Keratinocyte (primary cell): ENCODE data around the gene GUK1. TPM values are rescaled to one million over a fixed set of nuclear protein-coding genes. Genes with fewer than 3 reads are reported as not detected.

Source experiments
- DNase-seq: peaks from one replicate; pipeline ENCODE4 v3.0.0-alpha.2; 2011; ENCODE audit warnings: low read depth, missing footprints, low spot score
- FAIRE-seq: peaks from 2 replicates; lab custom pipeline; 2011; peaks lifted over from hg19 to GRCh38; lab: Jason Lieb, UNC
- H2AFZ ChIP-seq: 2 replicates; pipeline ENCODE4 v1.6.0; 2012; ENCODE audit warnings: low read length, control low read depth, inconsistent platforms; ENCODE audit not compliant: control insufficient read depth
- H3K27ac ChIP-seq: 2 replicates; pipeline ENCODE4 v1.5.1; 2011; ENCODE audit warnings: low read length; ENCODE audit not compliant: control insufficient read depth, insufficient read depth
- H3K27me3 ChIP-seq: 3 replicates; pipeline ENCODE4 v1.6.0; 2011; ENCODE audit warnings: low read length; ENCODE audit not compliant: control insufficient read depth, insufficient read depth; ENCODE audit errors: extremely low read depth
- H3K36me3 ChIP-seq, 2 experiments: 2 replicates in 1 of 2; 3 replicates in 1 of 2; pipeline ENCODE4 v1.5.1; 2011; ENCODE audit warnings: low read length in 2 of 2, mild to moderate bottlenecking in 1 of 2; ENCODE audit not compliant: control insufficient read depth in 2 of 2, insufficient read depth in 2 of 2; ENCODE audit errors: extremely low read depth in 1 of 2
- H3K4me1 ChIP-seq: 3 replicates; pipeline ENCODE4 v1.5.1; 2011; ENCODE audit warnings: low read length; ENCODE audit not compliant: control insufficient read depth, insufficient read depth; ENCODE audit errors: extremely low read depth
- H3K4me2 ChIP-seq: 3 replicates; pipeline ENCODE4 v1.6.0; 2011; ENCODE audit warnings: low read depth, low read length; ENCODE audit not compliant: control insufficient read depth, insufficient read depth; ENCODE audit errors: extremely low read depth
- H3K4me3 ChIP-seq, 3 experiments: fragments of 200-600 bp in 1 of 3; sonication (generic) in 1 of 3; 2 replicates in 2 of 3; 3 replicates in 1 of 3; pipeline ENCODE4 v1.5.1; 2011 to 2016; ENCODE audit warnings: low read length in 3 of 3, mild to moderate bottlenecking in 3 of 3, control low read depth in 2 of 3, inconsistent platforms in 1 of 3, low read depth in 1 of 3, mixed read lengths in 1 of 3, mixed run types in 1 of 3, moderate library complexity in 1 of 3; ENCODE audit not compliant: control insufficient read depth in 2 of 3, insufficient read depth in 2 of 3; ENCODE audit errors: extremely low read depth in 1 of 3
- H3K79me2 ChIP-seq: 2 replicates; pipeline ENCODE4 v1.6.0; 2012; ENCODE audit warnings: low read length; ENCODE audit not compliant: control insufficient read depth, insufficient read depth
- H3K9ac ChIP-seq: 3 replicates; pipeline ENCODE4 v1.6.0; 2011; ENCODE audit warnings: low read length; ENCODE audit not compliant: control insufficient read depth, insufficient read depth; ENCODE audit errors: extremely low read depth
- H3K9me1 ChIP-seq: 3 replicates; pipeline ENCODE4 v1.6.0; 2011; ENCODE audit warnings: low read length; ENCODE audit not compliant: control insufficient read depth, insufficient read depth; ENCODE audit errors: extremely low read depth
- H3K9me3 ChIP-seq: 2 replicates; pipeline ENCODE4 v1.5.1; 2012; ENCODE audit warnings: low read depth, low read length; ENCODE audit not compliant: control insufficient read depth
- H4K20me1 ChIP-seq: 3 replicates; pipeline ENCODE4 v1.6.0; 2011; ENCODE audit warnings: low read length; ENCODE audit not compliant: control insufficient read depth, insufficient read depth; ENCODE audit errors: extremely low read depth
- EZH2 ChIP-seq: IDR thresholded peaks from one replicate; pipeline ENCODE4 v1.6.1; 2012; ENCODE audit warnings: inconsistent platforms, mild to moderate bottlenecking, low read length, moderate library complexity
- dilution Hi-C: fragments of 300-500 bp; cut with MboI; formaldehyde crosslinking; loops from one replicate; pipeline ENCODE4 v1.7.0; 2020; ENCODE audit warnings: low sequenced_read_pairs; ENCODE audit not compliant: extremely low pct_ligation_motif_present
- polyA plus RNA-seq, 5 experiments: library from polyadenylated mRNA; depleted of rRNA in 3 of 5; stranded (reverse) in 3 of 5; stranded (forward) in 1 of 5; unstranded in 1 of 5; fragments of >200 nt; gene quantifications; 1 replicate in 1 of 5; 2 replicates in 3 of 5; 3 replicates in 1 of 5; pipeline versions ENCODE4 v1.2.1 to v1.2.3, GENCODE V29; 2011 to 2012; ENCODE audit warnings: missing spikeins in 2 of 5, low read depth in 1 of 5, low replicate concordance in 1 of 5
- TF ChIP-seq, protein P1 (sequence below), 3 experiments: IDR thresholded peaks in 1 of 3; conservative IDR thresholded peaks in 1 of 3; optimal IDR thresholded peaks in 1 of 3; 2 replicates in 2 of 3; 3 replicates in 1 of 3; pipeline versions ENCODE3 to v1.5.1; 2011; ENCODE audit warnings: low read length in 3 of 3, mild to moderate bottlenecking in 3 of 3, moderate library complexity in 2 of 3, control low read depth in 1 of 3, inconsistent platforms in 1 of 3; ENCODE audit not compliant: insufficient read depth in 2 of 3; ENCODE audit errors: extremely low read depth in 1 of 3

GUK1 gene
- polyA plus RNA-seq, 1 donor (not counting 4 experiments of a cell fraction or from before 2014, with no cell fraction given) = 450 TPM

DNA sequence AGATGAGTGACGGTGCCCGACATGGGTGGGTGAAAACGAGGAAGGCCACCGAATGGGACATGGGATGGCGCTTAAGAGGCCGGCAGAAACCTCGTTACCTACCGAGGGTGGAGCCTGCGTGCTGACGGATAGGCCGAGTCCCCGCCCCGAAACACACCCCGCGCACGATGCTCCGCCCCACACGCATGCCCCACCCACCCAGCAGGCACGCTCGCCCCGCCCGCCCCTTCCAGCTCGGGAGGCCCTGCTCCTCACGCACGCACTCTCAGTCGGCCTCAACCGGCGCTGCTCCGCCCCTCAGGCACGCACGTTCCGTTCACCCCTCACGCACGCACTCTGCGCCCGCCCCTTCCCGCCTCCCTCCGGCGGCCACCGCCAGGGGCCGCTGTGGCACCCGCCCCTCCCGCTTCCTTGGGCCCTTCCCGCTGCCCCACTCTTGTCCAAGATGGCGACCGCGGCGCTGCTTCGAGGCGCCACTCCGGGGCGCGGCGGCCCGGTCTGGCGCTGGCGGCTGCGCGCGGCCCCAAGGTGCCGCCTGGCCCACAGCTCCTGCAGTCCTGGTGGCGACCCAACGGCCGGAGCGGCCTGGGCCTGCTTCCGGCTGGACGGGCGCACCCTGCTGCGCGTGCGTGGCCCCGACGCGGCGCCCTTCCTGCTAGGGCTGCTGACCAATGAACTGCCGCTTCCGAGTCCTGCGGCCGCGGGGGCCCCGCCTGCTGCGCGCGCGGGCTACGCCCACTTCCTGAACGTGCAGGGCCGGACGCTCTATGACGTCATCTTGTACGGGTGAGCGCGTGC, 25.5 kb downstream of the GUK1 start, which contains the start of gene IBA57:
IBA57 (plus strand) TSS at position 433 of the 798 bp plus-strand sequence; CDS start at position 446, 13 bp downstream.
- no peaks in the 10 kb centered on the region for H3K9me3 ChIP-seq
- dilution Hi-C loops = no loop called here
- FAIRE-seq (peak; percentile 51), DNase-seq (peak; percentile 90)
- peak within 1 kb of the TSS; percentile 64 to 78 (median 76) for H3K4me3 ChIP-seq
- H3K36me3 ChIP-seq = no peaks in the 10 kb centered on the region
- peak within 1 kb of the TSS; percentile 69 for H2AFZ ChIP-seq
- H3K27ac ChIP-seq = peak within 1 kb of the TSS; percentile 92
- peak within 1 kb of the TSS; percentile 91 for H3K9ac ChIP-seq
- H3K4me2 ChIP-seq = peak within 1 kb of the TSS; percentile 91
- H3K79me2 ChIP-seq = peaks cover 25% of the 10 kb centered on the region
- H3K27me3 ChIP-seq = no peaks in the 10 kb centered on the region
- H4K20me1 ChIP-seq = no peaks in the 10 kb centered on the region
- TF ChIP-seq, protein P1, sequence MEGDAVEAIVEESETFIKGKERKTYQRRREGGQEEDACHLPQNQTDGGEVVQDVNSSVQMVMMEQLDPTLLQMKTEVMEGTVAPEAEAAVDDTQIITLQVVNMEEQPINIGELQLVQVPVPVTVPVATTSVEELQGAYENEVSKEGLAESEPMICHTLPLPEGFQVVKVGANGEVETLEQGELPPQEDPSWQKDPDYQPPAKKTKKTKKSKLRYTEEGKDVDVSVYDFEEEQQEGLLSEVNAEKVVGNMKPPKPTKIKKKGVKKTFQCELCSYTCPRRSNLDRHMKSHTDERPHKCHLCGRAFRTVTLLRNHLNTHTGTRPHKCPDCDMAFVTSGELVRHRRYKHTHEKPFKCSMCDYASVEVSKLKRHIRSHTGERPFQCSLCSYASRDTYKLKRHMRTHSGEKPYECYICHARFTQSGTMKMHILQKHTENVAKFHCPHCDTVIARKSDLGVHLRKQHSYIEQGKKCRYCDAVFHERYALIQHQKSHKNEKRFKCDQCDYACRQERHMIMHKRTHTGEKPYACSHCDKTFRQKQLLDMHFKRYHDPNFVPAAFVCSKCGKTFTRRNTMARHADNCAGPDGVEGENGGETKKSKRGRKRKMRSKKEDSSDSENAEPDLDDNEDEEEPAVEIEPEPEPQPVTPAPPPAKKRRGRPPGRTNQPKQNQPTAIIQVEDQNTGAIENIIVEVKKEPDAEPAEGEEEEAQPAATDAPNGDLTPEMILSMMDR (optimal IDR thresholded peaks at IDR 0.05 in 1 of 3, IDR thresholded peaks at IDR 0.05 in 1 of 3, conservative IDR thresholded peaks at IDR 0.05 in 1 of 3; ENCODE audit: extremely low read depth in 1 of 3, insufficient read depth in 2 of 3, low read length in 3 of 3) = peak in 2 of 3 experiments; percentile 36 to 92
- TF ChIP-seq EZH2 = no peak
- H3K9me1 ChIP-seq = no peaks in the 10 kb centered on the region
- peaks cover 43% of the 10 kb centered on the region for H3K4me1 ChIP-seq

DNA sequence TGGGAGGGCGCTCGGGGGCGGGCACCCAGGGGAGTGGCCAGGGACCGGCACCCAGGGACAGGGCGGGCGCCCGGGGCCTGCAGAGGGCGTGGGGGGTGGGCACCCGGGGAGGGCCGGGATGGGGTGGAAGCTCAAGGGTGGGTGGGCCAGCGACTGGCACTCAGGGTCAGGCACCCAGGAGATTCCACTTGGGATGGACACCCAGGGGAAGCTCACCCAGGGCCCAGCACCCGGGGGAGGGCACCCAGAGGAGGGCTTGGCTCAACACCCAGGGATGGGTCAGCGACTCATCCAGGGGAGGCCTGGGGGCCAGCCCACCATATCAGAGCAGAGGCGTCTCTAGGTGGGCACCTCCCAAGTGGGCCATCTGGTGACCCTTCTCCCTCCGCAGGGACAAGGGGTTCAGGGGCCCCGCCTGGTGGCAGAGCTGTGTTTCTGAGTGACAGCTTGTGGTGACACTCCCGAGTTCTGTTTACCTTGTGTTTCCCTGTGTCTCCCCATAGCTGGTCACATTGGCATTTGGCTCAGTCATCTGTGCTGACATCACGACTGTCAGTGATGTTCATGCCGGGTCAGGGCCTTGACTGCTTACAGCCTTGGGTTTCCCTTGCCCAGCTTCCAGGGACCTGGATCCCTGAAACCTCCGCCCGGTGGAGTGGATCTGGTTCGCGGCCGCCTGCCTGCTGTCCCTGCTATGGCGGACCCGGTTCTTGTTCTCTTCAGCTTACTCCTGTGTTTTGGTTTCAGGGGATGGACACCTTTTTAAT, 26.3 kb downstream of the GUK1 start:
- H3K9me1 ChIP-seq = no peaks in the 10 kb centered on the region
- peak overlapping the region; percentile 89 for H3K27ac ChIP-seq
- peak overlapping the region; percentile 64 to 78 (median 76) for H3K4me3 ChIP-seq
- H2AFZ ChIP-seq = peak overlapping the region; percentile 9
- peak overlapping the region; percentile 91 for H3K4me2 ChIP-seq
- TF ChIP-seq, protein P1 (optimal IDR thresholded peaks at IDR 0.05 in 1 of 3, IDR thresholded peaks at IDR 0.05 in 1 of 3, conservative IDR thresholded peaks at IDR 0.05 in 1 of 3; ENCODE audit: extremely low read depth in 1 of 3, insufficient read depth in 2 of 3, low read length in 3 of 3) = peak in 2 of 3 experiments; percentile 19 to 34
- TF ChIP-seq EZH2 = no peak
- peaks cover 28% of the 10 kb centered on the region for H3K79me2 ChIP-seq
- FAIRE-seq (peak; percentile 51), DNase-seq (no peak)
- H3K9me3 ChIP-seq = no peaks in the 10 kb centered on the region
- peaks cover 42% of the 10 kb centered on the region for H3K4me1 ChIP-seq
- peak overlapping the region; percentile 90 for H3K9ac ChIP-seq
- no peaks in the 10 kb centered on the region for H3K27me3 ChIP-seq
- dilution Hi-C loops = no loop called here
- no peaks in the 10 kb centered on the region for H4K20me1 ChIP-seq
- no peaks in the 10 kb centered on the region for H3K36me3 ChIP-seq
